ENCODE measurements around the gene PRSS1. TPM values are rescaled to one million over a fixed set of nuclear protein-coding genes. Genes with fewer than 3 reads are reported as not detected.

The PRSS1 gene
- total RNA-seq, 1 donor from 2014 or later = not detected

GRCh38 chr7:142795339-142795863 is 46.1 kb downstream of the PRSS1 start:
- Mint-ChIP-seq H3K27ac (no peak overlapping the region), H3K4me3 (no peak overlapping the region), H3K9me3 (peaks cover 6% of the 10 kb centered on the region), H3K36me3 (no peaks in the 10 kb centered on the region), H3K4me1 (peaks cover 20% of the 10 kb centered on the region), H3K27me3 (ENCODE audit: insufficient read depth, low read depth) (peaks cover 57% of the 10 kb centered on the region)
- H3K4me2 ChIP-seq = no peak overlapping the region
- no peaks in the 10 kb centered on the region for H4K20me1 ChIP-seq (ENCODE audit: low read depth)
- H3K27me3 ChIP-seq = peaks cover 66% of the 10 kb centered on the region
- no peak overlapping the region for H3K4me3 ChIP-seq
- H3K4me1 ChIP-seq = peaks cover 16% of the 10 kb centered on the region
- H3K79me2 ChIP-seq (ENCODE audit: low read depth) = no peaks in the 10 kb centered on the region
- H3F3A ChIP-seq (ENCODE audit: low read depth) = no peaks in the 10 kb centered on the region
- H2AFZ ChIP-seq (replicated peaks) = no peak overlapping the region
- H3K9me3 ChIP-seq (ENCODE audit: low read depth) = no peaks in the 10 kb centered on the region
- no peak for DNase-seq (ENCODE audit: low spot score)
- H3K36me3 ChIP-seq = no peaks in the 10 kb centered on the region
- H3K27ac ChIP-seq = no peak overlapping the region
- H3K9ac ChIP-seq = no peak overlapping the region
- TF ChIP-seq EZH2 (IDR thresholded peaks at IDR 0.05) (no peak), EZH2phosphoT487 (IDR thresholded peaks at IDR 0.05) (no peak)
- TF ChIP-seq, protein P1, sequence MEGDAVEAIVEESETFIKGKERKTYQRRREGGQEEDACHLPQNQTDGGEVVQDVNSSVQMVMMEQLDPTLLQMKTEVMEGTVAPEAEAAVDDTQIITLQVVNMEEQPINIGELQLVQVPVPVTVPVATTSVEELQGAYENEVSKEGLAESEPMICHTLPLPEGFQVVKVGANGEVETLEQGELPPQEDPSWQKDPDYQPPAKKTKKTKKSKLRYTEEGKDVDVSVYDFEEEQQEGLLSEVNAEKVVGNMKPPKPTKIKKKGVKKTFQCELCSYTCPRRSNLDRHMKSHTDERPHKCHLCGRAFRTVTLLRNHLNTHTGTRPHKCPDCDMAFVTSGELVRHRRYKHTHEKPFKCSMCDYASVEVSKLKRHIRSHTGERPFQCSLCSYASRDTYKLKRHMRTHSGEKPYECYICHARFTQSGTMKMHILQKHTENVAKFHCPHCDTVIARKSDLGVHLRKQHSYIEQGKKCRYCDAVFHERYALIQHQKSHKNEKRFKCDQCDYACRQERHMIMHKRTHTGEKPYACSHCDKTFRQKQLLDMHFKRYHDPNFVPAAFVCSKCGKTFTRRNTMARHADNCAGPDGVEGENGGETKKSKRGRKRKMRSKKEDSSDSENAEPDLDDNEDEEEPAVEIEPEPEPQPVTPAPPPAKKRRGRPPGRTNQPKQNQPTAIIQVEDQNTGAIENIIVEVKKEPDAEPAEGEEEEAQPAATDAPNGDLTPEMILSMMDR (IDR thresholded peaks at IDR 0.05) = no peak

GRCh38 chr7:142796001-142796500 is 46.8 kb downstream of the PRSS1 start:
- Histone ChIP-seq H3K27me3 (peaks cover 70% of the 10 kb centered on the region), H3K9ac (no peak overlapping the region), H4K20me1 (ENCODE audit: low read depth) (no peaks in the 10 kb centered on the region), H3K4me3 (peak overlapping the region; percentile 57), H3K9me3 (ENCODE audit: low read depth) (no peaks in the 10 kb centered on the region), H3K36me3 (no peaks in the 10 kb centered on the region), H3K27ac (no peak overlapping the region), H3K4me1 (peaks cover 16% of the 10 kb centered on the region), H3F3A (ENCODE audit: low read depth) (no peaks in the 10 kb centered on the region), H3K79me2 (ENCODE audit: low read depth) (no peaks in the 10 kb centered on the region), H3K4me2 (peak overlapping the region; percentile 92), H2AFZ (replicated peaks) (peak overlapping the region; percentile 87)
- DNase-seq (ENCODE audit: low spot score) = peak; percentile 20
- Mint-ChIP-seq H3K27ac (no peak overlapping the region), H3K4me1 (peaks cover 20% of the 10 kb centered on the region), H3K4me3 (peak overlapping the region; percentile 79), H3K36me3 (no peaks in the 10 kb centered on the region), H3K9me3 (peaks cover 6% of the 10 kb centered on the region), H3K27me3 (ENCODE audit: insufficient read depth, low read depth) (peaks cover 61% of the 10 kb centered on the region)
- TF ChIP-seq EZH2 (IDR thresholded peaks at IDR 0.05) = no peak
- no peak for TF ChIP-seq EZH2phosphoT487 (IDR thresholded peaks at IDR 0.05)
- TF ChIP-seq, protein P1 (IDR thresholded peaks at IDR 0.05) = no peak

DNA sequence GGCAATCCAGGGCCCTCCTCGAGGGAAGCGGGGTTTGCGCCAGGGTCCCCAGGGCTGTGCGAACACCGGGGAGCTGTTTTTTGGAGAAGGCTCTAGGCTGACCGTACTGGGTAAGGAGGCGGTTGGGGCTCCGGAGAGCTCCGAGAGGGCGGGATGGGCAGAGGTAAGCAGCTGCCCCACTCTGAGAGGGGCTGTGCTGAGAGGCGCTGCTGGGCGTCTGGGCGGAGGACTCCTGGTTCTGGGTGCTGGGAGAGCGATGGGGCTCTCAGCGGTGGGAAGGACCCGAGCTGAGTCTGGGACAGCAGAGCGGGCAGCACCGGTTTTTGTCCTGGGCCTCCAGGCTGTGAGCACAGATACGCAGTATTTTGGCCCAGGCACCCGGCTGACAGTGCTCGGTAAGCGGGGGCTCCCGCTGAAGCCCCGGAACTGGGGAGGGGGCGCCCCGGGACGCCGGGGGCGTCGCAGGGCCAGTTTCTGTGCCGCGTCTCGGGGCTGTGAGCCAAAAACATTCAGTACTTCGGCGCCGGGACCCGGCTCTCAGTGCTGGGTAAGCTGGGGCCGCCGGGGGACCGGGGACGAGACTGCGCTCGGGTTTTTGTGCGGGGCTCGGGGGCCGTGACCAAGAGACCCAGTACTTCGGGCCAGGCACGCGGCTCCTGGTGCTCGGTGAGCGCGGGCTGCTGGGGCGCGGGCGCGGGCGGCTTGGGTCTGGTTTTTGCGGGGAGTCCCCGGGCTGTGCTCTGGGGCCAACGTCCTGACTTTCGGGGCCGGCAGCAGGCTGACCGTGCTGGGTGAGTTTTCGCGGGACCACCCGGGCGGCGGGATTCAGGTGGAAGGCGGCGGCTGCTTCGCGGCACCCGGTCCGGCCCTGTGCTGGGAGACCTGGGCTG is 47.5 kb downstream of the PRSS1 start:
- Histone ChIP-seq H3K27me3 (peaks cover 70% of the 10 kb centered on the region), H4K20me1 (ENCODE audit: low read depth) (no peaks in the 10 kb centered on the region), H3F3A (ENCODE audit: low read depth) (no peaks in the 10 kb centered on the region), H3K9me3 (ENCODE audit: low read depth) (no peaks in the 10 kb centered on the region), H2AFZ (replicated peaks) (peak overlapping the region; percentile 87), H3K27ac (no peak overlapping the region), H3K36me3 (no peaks in the 10 kb centered on the region), H3K9ac (no peak overlapping the region), H3K4me3 (peak overlapping the region; percentile 57), H3K4me2 (peak overlapping the region; percentile 92), H3K4me1 (peaks cover 16% of the 10 kb centered on the region), H3K79me2 (ENCODE audit: low read depth) (no peaks in the 10 kb centered on the region)
- peak overlapping the region; percentile 82 for H3K4me3 Mint-ChIP-seq
- peaks cover 62% of the 10 kb centered on the region for H3K27me3 Mint-ChIP-seq (ENCODE audit: insufficient read depth, low read depth)
- H3K4me1 Mint-ChIP-seq = peaks cover 20% of the 10 kb centered on the region
- peak; percentile 50 for DNase-seq (ENCODE audit: low spot score)
- peaks cover 6% of the 10 kb centered on the region for H3K9me3 Mint-ChIP-seq
- H3K27ac Mint-ChIP-seq = no peak overlapping the region
- TF ChIP-seq EZH2 (IDR thresholded peaks at IDR 0.05) = peak; percentile 88
- peak; percentile 32 for TF ChIP-seq EZH2phosphoT487 (IDR thresholded peaks at IDR 0.05)
- TF ChIP-seq, protein P1 (IDR thresholded peaks at IDR 0.05) = no peak
- no peaks in the 10 kb centered on the region for H3K36me3 Mint-ChIP-seq
